H1 (cell line): ENCODE measurements around the gene GALNT2. TPM values are rescaled to one million over a fixed set of nuclear protein-coding genes. Genes with fewer than 3 reads are reported as not detected.

ENCODE experiments used
- POU5F1 ChIP-seq: IDR thresholded peaks from 2 replicates; pipeline ENCODE4 v1.6.1; 2011; ENCODE audit warnings: low read depth, mild to moderate bottlenecking, low read length, moderate library complexity
- RFX5 ChIP-seq: IDR thresholded peaks from 2 replicates; pipeline ENCODE4 v1.6.1; 2011; ENCODE audit warnings: low read depth, low read length, improper control_type of control experiment, borderline replicate concordance
- TBP ChIP-seq: IDR thresholded peaks from 2 replicates; pipeline ENCODE4 v1.6.1; 2011; ENCODE audit warnings: low read depth, low read length, improper control_type of control experiment
- polyA plus RNA-seq, 7 experiments: library from polyadenylated mRNA; depleted of rRNA in 3 of 7; stranded (reverse) in 5 of 7; unstranded in 2 of 7; fragments of >200 nt in 5 of 7; fragments of 200-250 nt in 2 of 7; gene quantifications; 1 replicate in 5 of 7; 2 replicates in 1 of 7; 4 replicates in 1 of 7; pipeline versions ENCODE4 v1.2.1 to v1.2.3, GENCODE V29; 2011 to 2013; ENCODE audit warnings: missing spikeins in 2 of 7, mixed read lengths in 2 of 7
- total RNA-seq: library from RNA; stranded (reverse); fragmentation: NEBNext Ultra II Directional; extraction: Animal tissue kit (Norgen Biotek cat#: 25700); gene quantifications from 2 replicates; pipeline ENCODE4 v1.2.1, GENCODE V29; 2021
- TF ChIP-seq, protein P1 (sequence below): fragments of 300-600 bp; sonication (generic); IDR thresholded peaks from 2 replicates; pipeline ENCODE4 v1.7.1; 2012; ENCODE audit warnings: low read length, moderate library complexity, mild to moderate bottlenecking, inconsistent platforms; ENCODE audit not compliant: insufficient replicate concordance

Gene GALNT2
- total and polyA plus RNA-seq, 2 of the 8 experiments (the other 6 are each of a cell fraction or from before 2014, with no cell fraction given): 34.5 to 75.3 TPM

DNA sequence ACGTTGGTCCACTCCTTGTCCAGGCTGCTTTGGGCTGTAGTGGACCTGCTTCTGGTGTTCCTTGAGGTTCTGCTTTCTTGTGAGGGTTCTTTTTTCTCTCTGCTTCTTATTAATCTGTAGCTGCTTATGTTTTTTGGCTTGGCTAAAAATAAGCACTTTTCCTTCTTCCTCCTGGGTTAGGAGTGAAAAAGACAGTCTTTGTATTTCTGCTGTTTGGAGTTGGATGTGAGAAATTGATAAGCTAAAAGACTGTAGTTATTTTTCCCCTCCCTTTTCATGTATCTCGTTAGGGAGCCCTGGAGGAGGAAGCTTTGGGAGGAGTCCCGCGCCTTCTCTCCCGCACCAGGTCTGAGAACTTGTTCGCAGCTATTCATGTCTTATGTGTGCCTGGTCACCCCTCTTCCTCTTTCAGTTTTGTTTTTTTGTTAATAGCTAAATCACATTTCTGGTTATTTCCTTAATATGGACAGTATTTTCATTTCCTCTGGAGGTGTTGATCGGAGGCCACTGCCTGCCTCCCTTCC lies 79.0 kb downstream of the GALNT2 start (continued):
- TF ChIP-seq, protein P1, sequence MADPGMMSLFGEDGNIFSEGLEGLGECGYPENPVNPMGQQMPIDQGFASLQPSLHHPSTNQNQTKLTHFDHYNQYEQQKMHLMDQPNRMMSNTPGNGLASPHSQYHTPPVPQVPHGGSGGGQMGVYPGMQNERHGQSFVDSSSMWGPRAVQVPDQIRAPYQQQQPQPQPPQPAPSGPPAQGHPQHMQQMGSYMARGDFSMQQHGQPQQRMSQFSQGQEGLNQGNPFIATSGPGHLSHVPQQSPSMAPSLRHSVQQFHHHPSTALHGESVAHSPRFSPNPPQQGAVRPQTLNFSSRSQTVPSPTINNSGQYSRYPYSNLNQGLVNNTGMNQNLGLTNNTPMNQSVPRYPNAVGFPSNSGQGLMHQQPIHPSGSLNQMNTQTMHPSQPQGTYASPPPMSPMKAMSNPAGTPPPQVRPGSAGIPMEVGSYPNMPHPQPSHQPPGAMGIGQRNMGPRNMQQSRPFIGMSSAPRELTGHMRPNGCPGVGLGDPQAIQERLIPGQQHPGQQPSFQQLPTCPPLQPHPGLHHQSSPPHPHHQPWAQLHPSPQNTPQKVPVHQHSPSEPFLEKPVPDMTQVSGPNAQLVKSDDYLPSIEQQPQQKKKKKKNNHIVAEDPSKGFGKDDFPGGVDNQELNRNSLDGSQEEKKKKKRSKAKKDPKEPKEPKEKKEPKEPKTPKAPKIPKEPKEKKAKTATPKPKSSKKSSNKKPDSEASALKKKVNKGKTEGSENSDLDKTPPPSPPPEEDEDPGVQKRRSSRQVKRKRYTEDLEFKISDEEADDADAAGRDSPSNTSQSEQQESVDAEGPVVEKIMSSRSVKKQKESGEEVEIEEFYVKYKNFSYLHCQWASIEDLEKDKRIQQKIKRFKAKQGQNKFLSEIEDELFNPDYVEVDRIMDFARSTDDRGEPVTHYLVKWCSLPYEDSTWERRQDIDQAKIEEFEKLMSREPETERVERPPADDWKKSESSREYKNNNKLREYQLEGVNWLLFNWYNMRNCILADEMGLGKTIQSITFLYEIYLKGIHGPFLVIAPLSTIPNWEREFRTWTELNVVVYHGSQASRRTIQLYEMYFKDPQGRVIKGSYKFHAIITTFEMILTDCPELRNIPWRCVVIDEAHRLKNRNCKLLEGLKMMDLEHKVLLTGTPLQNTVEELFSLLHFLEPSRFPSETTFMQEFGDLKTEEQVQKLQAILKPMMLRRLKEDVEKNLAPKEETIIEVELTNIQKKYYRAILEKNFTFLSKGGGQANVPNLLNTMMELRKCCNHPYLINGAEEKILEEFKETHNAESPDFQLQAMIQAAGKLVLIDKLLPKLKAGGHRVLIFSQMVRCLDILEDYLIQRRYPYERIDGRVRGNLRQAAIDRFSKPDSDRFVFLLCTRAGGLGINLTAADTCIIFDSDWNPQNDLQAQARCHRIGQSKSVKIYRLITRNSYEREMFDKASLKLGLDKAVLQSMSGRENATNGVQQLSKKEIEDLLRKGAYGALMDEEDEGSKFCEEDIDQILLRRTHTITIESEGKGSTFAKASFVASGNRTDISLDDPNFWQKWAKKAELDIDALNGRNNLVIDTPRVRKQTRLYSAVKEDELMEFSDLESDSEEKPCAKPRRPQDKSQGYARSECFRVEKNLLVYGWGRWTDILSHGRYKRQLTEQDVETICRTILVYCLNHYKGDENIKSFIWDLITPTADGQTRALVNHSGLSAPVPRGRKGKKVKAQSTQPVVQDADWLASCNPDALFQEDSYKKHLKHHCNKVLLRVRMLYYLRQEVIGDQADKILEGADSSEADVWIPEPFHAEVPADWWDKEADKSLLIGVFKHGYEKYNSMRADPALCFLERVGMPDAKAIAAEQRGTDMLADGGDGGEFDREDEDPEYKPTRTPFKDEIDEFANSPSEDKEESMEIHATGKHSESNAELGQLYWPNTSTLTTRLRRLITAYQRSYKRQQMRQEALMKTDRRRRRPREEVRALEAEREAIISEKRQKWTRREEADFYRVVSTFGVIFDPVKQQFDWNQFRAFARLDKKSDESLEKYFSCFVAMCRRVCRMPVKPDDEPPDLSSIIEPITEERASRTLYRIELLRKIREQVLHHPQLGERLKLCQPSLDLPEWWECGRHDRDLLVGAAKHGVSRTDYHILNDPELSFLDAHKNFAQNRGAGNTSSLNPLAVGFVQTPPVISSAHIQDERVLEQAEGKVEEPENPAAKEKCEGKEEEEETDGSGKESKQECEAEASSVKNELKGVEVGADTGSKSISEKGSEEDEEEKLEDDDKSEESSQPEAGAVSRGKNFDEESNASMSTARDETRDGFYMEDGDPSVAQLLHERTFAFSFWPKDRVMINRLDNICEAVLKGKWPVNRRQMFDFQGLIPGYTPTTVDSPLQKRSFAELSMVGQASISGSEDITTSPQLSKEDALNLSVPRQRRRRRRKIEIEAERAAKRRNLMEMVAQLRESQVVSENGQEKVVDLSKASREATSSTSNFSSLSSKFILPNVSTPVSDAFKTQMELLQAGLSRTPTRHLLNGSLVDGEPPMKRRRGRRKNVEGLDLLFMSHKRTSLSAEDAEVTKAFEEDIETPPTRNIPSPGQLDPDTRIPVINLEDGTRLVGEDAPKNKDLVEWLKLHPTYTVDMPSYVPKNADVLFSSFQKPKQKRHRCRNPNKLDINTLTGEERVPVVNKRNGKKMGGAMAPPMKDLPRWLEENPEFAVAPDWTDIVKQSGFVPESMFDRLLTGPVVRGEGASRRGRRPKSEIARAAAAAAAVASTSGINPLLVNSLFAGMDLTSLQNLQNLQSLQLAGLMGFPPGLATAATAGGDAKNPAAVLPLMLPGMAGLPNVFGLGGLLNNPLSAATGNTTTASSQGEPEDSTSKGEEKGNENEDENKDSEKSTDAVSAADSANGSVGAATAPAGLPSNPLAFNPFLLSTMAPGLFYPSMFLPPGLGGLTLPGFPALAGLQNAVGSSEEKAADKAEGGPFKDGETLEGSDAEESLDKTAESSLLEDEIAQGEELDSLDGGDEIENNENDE: no peak
- TF ChIP-seq TBP: no peak
- no peak for TF ChIP-seq POU5F1
- TF ChIP-seq RFX5: no peak
- TF ChIP-seq, all 59 proteins: peak for 0
